GM23338 (cell line): Measurements from ENCODE around the gene SLC28A1.

ENCODE experiments used
- CTCF ChIP-seq, 2 experiments: fragments of 200-600 bp in 1 of 2; sonication (generic) in 1 of 2; conservative IDR thresholded peaks; 2 replicates each; pipeline versions ENCODE4 v1.5.1 to v1.6.1; 2016 to 2017; ENCODE audit warnings: antibody characterized with exemption in 2 of 2, low read depth in 2 of 2, mild to moderate bottlenecking in 2 of 2, moderate library complexity in 1 of 2
- POLR2AphosphoS5 ChIP-seq: IDR thresholded peaks from 2 replicates; pipeline ENCODE4 v1.6.1; 2016; ENCODE audit warnings: antibody characterized with exemption, low read depth

GRCh38 chr15:84975871-84976351, 91.4 kb downstream of the SLC28A1 start:
- TF ChIP-seq CTCF (conservative IDR thresholded peaks at IDR 0.05; ENCODE audit: low read depth in 2 of 2) (no peak), POLR2AphosphoS5 (no peak)
